Kidney (tissue), 14 donors: ENCODE measurements around the gene IGFALS. TPM values are rescaled to one million over a fixed set of nuclear protein-coding genes. Genes with fewer than 3 reads are reported as not detected.
A peak's percentile ranks its signal among the peaks of the same experiment; 100 is the strongest.

Source experiments
- DNase-seq, 5 donors: peaks; one replicate each; pipeline ENCODE4 v3.0.0-alpha.2; 2013 to 2020
- FAIRE-seq: peaks from 2 replicates; lab custom pipeline; 2012; peaks lifted over from hg19 to GRCh38; lab: Jason Lieb, UNC
- H3K27ac ChIP-seq, 2 donors: one replicate each; pipeline ENCODE4 v1.7.0; 2013; ENCODE audit warnings: low read depth in 2 of 2, low read length in 2 of 2, inconsistent platforms in 1 of 2
- H3K27me3 ChIP-seq: one replicate; pipeline ENCODE4 v1.7.1; 2013; ENCODE audit warnings: low read length, inconsistent platforms; ENCODE audit not compliant: control insufficient read depth, insufficient read depth
- H3K36me3 ChIP-seq, 3 donors: one replicate each; pipeline versions ENCODE4 v1.7.0 to v1.7.1; 2013; ENCODE audit warnings: low read length in 3 of 3, control low read depth in 1 of 3, inconsistent platforms in 1 of 3; ENCODE audit not compliant: insufficient read depth in 3 of 3, control insufficient read depth in 2 of 3
- H3K4me1 ChIP-seq, 3 donors: one replicate each; pipeline versions ENCODE4 v1.7.0 to v1.7.1; 2013; ENCODE audit warnings: low read length in 3 of 3, inconsistent platforms in 1 of 3, low read depth in 1 of 3; ENCODE audit not compliant: control insufficient read depth in 2 of 3, insufficient read depth in 2 of 3
- H3K4me3 ChIP-seq, 3 donors: one replicate each; pipeline versions ENCODE4 v1.7.0 to v1.8.1; 2013; ENCODE audit warnings: low read length in 3 of 3, control low read depth in 1 of 3, inconsistent platforms in 1 of 3
- H3K9ac ChIP-seq, 3 donors: one replicate each; pipeline versions ENCODE4 v1.7.0 to v1.7.1; 2013; ENCODE audit warnings: low read length in 3 of 3, control low read depth in 1 of 3, inconsistent platforms in 1 of 3
- H3K9me3 ChIP-seq, 3 donors: one replicate each; pipeline versions ENCODE4 v1.7.0 to v1.7.1; 2013; ENCODE audit warnings: low read length in 3 of 3, control low read depth in 1 of 3, inconsistent platforms in 1 of 3; ENCODE audit not compliant: control insufficient read depth in 2 of 3, insufficient read depth in 1 of 3
- CTCF ChIP-seq: IDR thresholded peaks from 3 replicates; pipeline ENCODE4 v1.5.1; 2012; ENCODE audit warnings: mild to moderate bottlenecking, moderate library complexity, borderline replicate concordance; ENCODE audit not compliant: insufficient read depth; ENCODE audit errors: extremely low read depth
- intact Hi-C: fragments of 100-400 bp; cut with DNase I; formaldehyde crosslinking; loops from one replicate; pipeline ENCODE4 v1.11.1; 2022
- polyA plus RNA-seq: library from polyadenylated mRNA; stranded (reverse); fragments of 350-450 nt; fragmentation: Illumina TruSeq; extraction: RNeasy Lipid Tissue Mini Kit (QIAGEN cat#74804); gene quantifications from one replicate; pipeline ENCODE4 v1.2.3, GENCODE V29; 2014; ENCODE audit warnings: low read depth, low replicate concordance; ENCODE audit not compliant: insufficient read depth
- total RNA-seq: library from RNA; stranded (reverse); fragmentation: NEBNext Ultra II Directional; extraction: Animal tissue kit (Norgen Biotek cat#: 25700); gene quantifications from one replicate; pipeline ENCODE4 v1.2.1, GENCODE V29; 2021
- donor health status: control.
- donor health status: control.
- donor health status: control.
- donor health status: control.
- donor health status: control.
- donor health status: DM: yes; HTN: yes; CAD: no.
- donor health status: Normal renal cell carcinoma (clear cell type).

The IGFALS gene
- total and polyA plus RNA-seq, 2 donors from 2014 or later = 1.4 to 2.9 TPM

- intact Hi-C loops = no loop called here
- Histone ChIP-seq H3K27me3 (no peaks in the 10 kb centered on the region), H3K9me3 (no peaks in the 10 kb centered on the region), H3K27ac (no peak overlapping the region), H3K4me3 (no peak overlapping the region), H3K4me1 (no peaks in the 10 kb centered on the region), H3K9ac (no peak overlapping the region), H3K36me3 (no peaks in the 10 kb centered on the region)
- DNase-seq = peak in 1 of 5 donors; percentile 68
- no peak for FAIRE-seq
- no peak for TF ChIP-seq CTCF
Measured at GRCh38 chr16:1790611-1791255, 2.8 kb downstream of the IGFALS start.

- Histone ChIP-seq H3K4me3 (no peak overlapping the region), H3K27ac (no peak overlapping the region), H3K4me1 (no peaks in the 10 kb centered on the region), H3K36me3 (no peaks in the 10 kb centered on the region), H3K9ac (no peak overlapping the region), H3K9me3 (no peaks in the 10 kb centered on the region), H3K27me3 (no peaks in the 10 kb centered on the region)
- intact Hi-C loops = no loop called here
- no peak for TF ChIP-seq CTCF
- FAIRE-seq (no peak), DNase-seq (no peak)
Measured at GRCh38 chr16:1790261-1790610, 3.3 kb downstream of the IGFALS start.

- DNase-seq = peak in 2 of 5 donors; percentile 39 to 74
- no peak for FAIRE-seq
Measured at GRCh38 chr16:1789643-1790045, 3.9 kb downstream of the IGFALS start.

More at GRCh38 chr16:1789643-1790045, 3.9 kb downstream of the IGFALS start:
- Histone ChIP-seq H3K27ac (no peak overlapping the region), H3K4me1 (no peaks in the 10 kb centered on the region), H3K36me3 (no peaks in the 10 kb centered on the region), H3K4me3 (no peak overlapping the region), H3K9ac (no peak overlapping the region), H3K9me3 (no peaks in the 10 kb centered on the region), H3K27me3 (no peaks in the 10 kb centered on the region)
- no peak for TF ChIP-seq CTCF
- intact Hi-C loops = no loop called here
